A549 (cell line): ENCODE data around the gene PLEKHA1.

Experiments used
- BHLHE40 ChIP-seq: IDR thresholded peaks from 2 replicates; pipeline ENCODE4 v1.6.1; 2012; ENCODE audit warnings: low read depth, low read length, inconsistent platforms
- CHD2 ChIP-seq: fragments of 150-350 bp; IDR thresholded peaks from 2 replicates; pipeline ENCODE4 v1.6.1; 2014; ENCODE audit warnings: low read length; ENCODE audit not compliant: partially characterized antibody
- CHD4 ChIP-seq: fragments of 200-600 bp; sonication (generic); IDR thresholded peaks from 2 replicates; pipeline ENCODE4 v1.6.1; 2016; ENCODE audit warnings: antibody characterized with exemption, mild to moderate bottlenecking, borderline replicate concordance
- CTCF ChIP-seq: fragments of >200 bp; sonication (Bioruptor Twin); formaldehyde crosslinking; IDR thresholded peaks from 3 replicates; pipeline ENCODE4 v1.5.1; 2016
- EP300 ChIP-seq, 2 experiments: fragments of >200 bp; sonication (Bioruptor Twin); formaldehyde crosslinking; IDR thresholded peaks; 2 replicates in 1 of 2; 3 replicates in 1 of 2; pipeline ENCODE4 v1.6.1; 2016 to 2017
- ESRRA ChIP-seq: fragments of 150-350 bp; IDR thresholded peaks from 2 replicates; pipeline ENCODE4 v1.6.1; 2014; ENCODE audit warnings: mild to moderate bottlenecking, low read length, borderline replicate concordance
- KDM1A ChIP-seq: fragments of 200-600 bp; sonication (generic); IDR thresholded peaks from 2 replicates; pipeline ENCODE4 v1.6.1; 2016; ENCODE audit warnings: low read depth, mild to moderate bottlenecking
- MAZ ChIP-seq: fragments of 150-350 bp; IDR thresholded peaks from 2 replicates; pipeline ENCODE4 v1.6.1; 2014; ENCODE audit warnings: antibody characterized with exemption, low read depth, low read length, borderline replicate concordance
- MYC ChIP-seq: IDR thresholded peaks from 2 replicates; pipeline ENCODE4 v1.6.1; 2012; ENCODE audit warnings: mild to moderate bottlenecking, inconsistent platforms, low read length, improper control_type of control experiment, borderline replicate concordance
- POLR2A ChIP-seq: IDR thresholded peaks from 2 replicates; pipeline ENCODE4 v1.6.1; 2012; ENCODE audit warnings: mild to moderate bottlenecking, low read length

GRCh38 chr10:122379041-122379440 is 4.5 kb downstream of the PLEKHA1 start:
- TF ChIP-seq CTCF = no peak
- TF ChIP-seq KDM1A = no peak
- no peak for TF ChIP-seq BHLHE40
- TF ChIP-seq EP300 (IDR thresholded peaks at IDR 0.05) = no peak
- no peak for TF ChIP-seq CHD4
- TF ChIP-seq CHD2 = no peak
- TF ChIP-seq POLR2A = no peak
- no peak for TF ChIP-seq MAZ
- no peak for TF ChIP-seq ESRRA
- TF ChIP-seq MYC = no peak
